AG08395 (cell line): ENCODE data around the gene TAOK3.
"Not testable (repeated sequence)": the region's sequence is repeated elsewhere in the genome, so short reads cannot be mapped to it uniquely, and the experiment has no call there.

Experiments used
- DNase-seq: peaks from one replicate; pipeline ENCODE4 v3.0.0; 2012; ENCODE audit warnings: mixed read lengths, low spot score

Gene TAOK3

GRCh38 chr12:118337194-118337838 lies 35.4 kb downstream of the TAOK3 start:
- DNase-seq, result no peak

GRCh38 chr12:118336123-118336522 lies 36.6 kb downstream of the TAOK3 start:
- DNase-seq, result no peak

- no peak for DNase-seq
Measured at GRCh38 chr12:118334939-118335567, 37.7 kb downstream of the TAOK3 start.

GRCh38 chr12:118334241-118334640 lies 38.5 kb downstream of the TAOK3 start:
- DNase-seq, result no peak

DNA sequence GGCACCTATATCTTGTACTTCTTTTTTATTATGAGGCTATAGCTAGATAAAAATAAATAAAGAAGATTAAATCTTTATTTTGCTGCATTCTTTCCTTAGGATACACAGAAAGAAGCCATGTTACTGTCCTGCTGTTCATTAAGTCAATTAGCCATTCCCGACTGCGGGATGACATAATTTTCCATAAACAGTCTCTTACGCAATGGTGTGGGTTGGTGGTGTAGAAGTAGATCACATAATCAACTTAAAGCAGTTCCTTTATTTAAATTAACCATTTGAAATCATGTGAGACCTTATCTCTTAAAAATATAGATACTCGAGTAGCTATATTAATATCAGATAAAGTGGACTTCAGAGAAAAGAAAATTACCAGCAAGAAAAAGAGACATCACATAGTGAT lies 40.2 kb downstream of the TAOK3 start:
- DNase-seq, result peak; percentile 22

- peak; percentile 18 for DNase-seq
Measured at GRCh38 chr12:118330421-118331018, 42.2 kb downstream of the TAOK3 start.

DNA sequence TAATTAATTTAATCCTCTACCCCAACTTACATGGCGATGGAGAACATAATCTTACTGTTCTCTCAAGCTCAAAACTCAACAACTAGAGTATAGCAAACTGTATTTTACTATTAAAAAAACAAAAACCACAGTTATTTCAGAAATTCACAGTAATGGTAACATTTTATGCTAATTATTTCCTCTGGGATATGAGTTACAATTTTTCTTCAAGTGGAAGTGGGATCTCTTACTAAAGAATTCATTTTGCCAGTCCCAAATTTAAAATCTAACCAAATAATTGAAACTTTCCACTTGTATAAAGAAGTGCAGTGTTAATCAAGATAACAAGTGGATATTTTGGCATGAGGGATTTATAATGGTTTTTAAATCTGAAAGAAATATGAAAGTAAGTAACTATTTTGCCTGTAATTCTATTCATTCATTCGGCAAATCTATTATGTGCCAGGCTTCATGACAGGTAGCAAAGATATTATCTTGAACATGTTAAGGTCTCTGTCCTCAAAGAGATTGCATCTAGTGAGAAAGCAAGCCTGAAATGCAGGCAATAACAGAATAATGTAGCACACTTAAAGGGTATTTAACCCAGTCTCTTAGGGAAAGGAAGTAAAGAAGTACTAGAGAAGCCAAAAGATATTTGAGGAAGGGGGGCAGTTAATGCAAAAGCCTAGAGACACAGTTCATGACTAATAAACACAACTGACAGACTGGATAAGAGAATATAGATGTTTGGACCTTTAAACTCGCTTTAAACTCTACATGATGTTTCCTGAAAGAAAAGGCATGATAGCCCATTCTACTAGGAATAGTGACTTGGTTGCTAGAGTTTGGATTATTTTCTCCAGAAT lies 44.0 kb downstream of the TAOK3 start:
- DNase-seq, result no peak

- no peak for DNase-seq
Measured at GRCh38 chr12:118327391-118327790, 45.3 kb downstream of the TAOK3 start.

DNA sequence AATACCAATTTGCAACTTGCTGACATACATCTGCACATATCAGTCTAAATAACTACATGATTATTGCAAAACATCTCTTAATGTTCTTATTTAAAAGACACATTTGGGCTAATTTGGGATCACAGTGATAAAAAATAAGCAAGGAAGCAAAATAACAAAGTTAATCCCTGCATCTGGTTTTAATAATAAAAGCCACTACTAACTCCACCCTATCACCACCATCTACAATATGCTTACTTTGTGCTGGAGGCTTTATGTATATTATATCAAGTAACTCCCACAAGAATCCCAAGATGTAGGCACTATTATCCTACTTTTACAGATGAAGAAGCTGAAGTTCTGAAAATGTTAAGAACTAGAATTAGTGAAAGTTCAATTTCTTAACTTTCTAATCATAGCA lies 45.7 kb downstream of the TAOK3 start:
- DNase-seq, result no peak

DNA sequence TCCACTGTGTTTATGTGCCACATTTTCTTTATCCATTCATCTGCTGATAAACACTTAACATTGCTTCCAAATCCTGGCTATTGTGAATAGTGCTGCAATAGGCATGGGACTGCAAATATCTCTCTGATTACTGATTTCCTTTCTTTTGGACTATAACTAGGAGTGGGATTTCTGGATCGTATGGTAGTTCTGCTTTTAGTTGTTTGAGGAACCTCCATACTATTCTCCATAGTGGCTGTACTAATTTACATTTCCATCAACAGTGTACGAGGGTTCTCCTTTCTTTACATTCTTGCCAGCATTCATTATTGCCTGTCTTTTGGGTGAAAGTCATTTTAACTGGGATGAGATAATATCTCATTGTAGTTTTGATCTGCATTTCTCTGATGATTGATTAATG lies 47.6 kb downstream of the TAOK3 start:
- no peak for DNase-seq

- DNase-seq, result no peak
Measured at GRCh38 chr12:118319627-118320026, 53.1 kb downstream of the TAOK3 start.

DNA sequence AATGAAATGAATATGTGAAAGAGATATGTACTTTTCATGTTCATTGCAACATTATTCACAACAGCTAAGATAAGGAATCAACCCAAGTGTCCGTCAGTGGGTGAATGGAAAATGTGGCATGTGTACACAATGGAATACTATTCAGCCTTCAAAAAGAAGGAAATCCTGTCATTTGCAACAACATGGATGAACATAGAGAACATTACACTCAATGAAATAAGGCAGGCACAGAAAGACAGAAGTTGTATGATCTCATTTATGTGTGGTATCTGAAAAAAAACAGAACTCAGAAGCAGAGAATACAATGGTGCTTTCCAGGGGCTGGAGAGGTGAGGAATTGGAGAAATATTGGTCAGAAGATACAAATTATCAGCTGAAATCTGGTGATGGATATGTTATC lies 54.0 kb downstream of the TAOK3 start:
- no peak for DNase-seq

- DNase-seq, result no peak
Measured at GRCh38 chr12:118317729-118318128, 55.0 kb downstream of the TAOK3 start.

GRCh38 chr12:118315821-118316220 lies 56.9 kb downstream of the TAOK3 start:
- DNase-seq, result no peak

DNA sequence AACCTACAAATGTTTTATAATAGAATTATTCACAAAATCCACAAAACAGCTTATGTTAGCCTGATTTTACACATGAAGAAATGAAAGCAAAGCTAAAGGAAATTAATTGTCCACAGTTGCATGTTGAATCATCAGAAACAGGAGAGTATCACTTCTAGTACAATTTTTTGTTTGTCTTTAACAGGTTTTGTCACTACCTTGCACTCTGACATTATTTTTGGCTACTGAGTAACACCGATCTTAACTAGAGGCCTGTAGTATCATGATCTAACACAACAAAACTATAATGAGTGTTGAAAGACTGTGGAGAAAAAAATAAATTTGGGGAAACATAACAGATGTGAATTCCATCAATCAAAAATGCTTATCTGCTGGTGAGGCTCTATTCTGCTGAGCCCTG lies 60.1 kb downstream of the TAOK3 start:
- no peak for DNase-seq

DNA sequence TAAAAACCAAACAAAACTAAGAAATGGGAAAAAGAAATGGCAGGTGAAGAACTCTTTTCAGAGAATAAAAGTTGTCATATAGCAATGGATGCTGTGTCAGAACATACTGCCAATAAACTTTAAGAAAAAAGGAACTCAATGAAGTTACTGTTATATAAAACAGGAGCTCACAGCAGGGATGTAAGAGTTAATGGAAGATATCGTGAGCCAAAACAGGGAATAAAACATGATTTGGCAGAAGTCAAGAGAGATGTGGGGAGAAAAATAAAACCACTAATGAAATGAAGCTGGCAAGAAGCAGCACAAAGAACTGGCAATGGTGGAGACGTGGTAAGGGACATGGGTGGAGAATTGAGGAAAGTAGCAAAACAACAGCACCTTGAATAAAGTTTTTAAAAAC lies 61.0 kb downstream of the TAOK3 start:
- DNase-seq, result no peak

GRCh38 chr12:118310320-118310719 lies 62.4 kb downstream of the TAOK3 start:
- no peak for DNase-seq

GRCh38 chr12:118308006-118308405 lies 64.7 kb downstream of the TAOK3 start:
- DNase-seq, result not testable (repeated sequence)

DNA sequence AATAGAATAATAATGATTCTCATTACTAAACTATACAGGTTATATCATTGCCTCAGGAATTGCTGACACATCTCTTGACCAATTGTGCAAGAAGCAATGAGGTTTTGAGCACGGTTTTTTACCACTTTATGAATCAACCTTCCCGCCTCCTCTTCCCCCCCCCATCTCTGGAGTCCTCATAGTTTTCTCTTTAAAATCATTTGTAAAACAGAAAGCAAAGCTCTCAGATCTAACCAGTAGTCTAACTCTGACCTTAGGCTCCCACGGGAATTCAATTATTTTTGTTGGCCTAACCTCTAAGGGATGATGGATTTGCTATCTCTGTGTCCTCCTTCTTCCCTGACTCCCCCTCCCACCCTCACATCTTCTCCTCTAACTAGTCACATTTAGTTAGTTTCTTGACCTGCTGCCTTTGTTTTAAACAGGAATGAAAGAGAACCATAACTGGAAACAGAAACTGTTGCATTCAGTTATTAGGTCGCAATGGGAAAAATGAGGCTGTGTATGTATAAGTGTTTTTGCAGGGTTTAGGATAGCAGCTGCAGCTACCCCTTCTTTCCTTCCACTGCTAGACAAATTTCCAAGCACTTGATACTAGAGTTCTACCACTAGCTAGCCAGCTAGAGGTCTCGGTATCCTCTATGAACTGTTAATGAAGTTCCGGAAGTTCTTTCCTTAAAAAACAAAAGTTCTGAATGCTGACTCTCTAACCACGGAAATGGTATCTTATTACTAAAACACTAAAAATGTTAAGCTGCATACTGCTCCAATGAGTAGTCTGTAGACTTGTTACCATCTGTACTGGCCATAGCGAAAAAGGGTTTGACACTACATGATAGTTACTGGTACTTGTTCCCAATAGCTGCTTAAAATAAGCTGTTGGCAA lies 65.4 kb downstream of the TAOK3 start:
- DNase-seq, result peak; percentile 84

DNA sequence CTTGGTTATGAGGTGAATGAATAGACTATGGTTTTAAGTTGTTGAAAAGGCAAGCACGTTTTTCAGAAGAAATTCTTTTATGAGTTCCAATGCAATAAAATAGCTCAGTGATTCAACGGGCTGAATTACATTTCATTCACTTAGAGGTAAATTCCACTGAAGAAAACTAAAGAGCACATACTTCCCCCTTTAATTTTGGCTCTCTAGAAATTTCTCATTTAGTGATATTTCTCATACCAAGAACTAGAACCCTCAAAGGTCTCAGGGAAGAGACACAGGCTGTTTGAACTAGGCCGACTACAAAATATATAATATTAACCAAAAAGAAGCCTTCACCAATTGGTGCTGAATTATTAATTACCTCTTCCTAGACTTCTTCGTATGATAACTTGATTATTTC lies 68.6 kb downstream of the TAOK3 start:
- DNase-seq, result no peak

DNA sequence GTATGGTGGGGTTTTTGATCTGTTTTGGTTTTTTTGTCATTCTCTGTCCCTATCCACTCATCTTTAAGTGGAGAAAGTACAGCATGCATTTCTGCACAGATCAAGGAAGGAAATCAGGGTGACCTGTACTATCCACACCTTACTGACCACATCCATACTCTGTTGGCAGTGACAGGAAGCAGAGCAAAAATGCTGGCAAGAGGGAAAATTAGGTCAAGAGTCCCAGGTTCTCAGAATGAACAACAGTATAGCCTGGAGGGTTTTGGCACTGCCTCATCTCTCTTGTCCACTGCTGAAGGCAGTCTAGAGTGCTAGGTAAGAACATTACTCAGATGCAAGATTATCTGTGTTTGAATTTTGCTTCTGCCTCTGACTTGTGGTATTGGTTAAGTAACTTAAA lies 70.7 kb downstream of the TAOK3 start:
- DNase-seq, result peak; percentile 2
